Measurements from ENCODE around the gene ANKRD13B.

GRCh38 chr17:29566473-29567303 lies 26.2 kb upstream of the ANKRD13B start, which contains the start of gene ABHD15:
- TF ChIP-seq POLR2A (IDR thresholded peaks at IDR 0.05) (peak in 1 of 2 donors; percentile 48), CTCF (IDR thresholded peaks at IDR 0.05) (no peak), POLR2AphosphoS5 (IDR thresholded peaks at IDR 0.05) (peak; percentile 67 to 88 (median 76)), EP300 (IDR thresholded peaks at IDR 0.05) (no peak)
